Fibroblast of lung (primary cell): Measurements from ENCODE around the gene SPATS2L. TPM values are rescaled to one million over a fixed set of nuclear protein-coding genes. Genes with fewer than 3 reads are reported as not detected.

Experiments
- DNase-seq, 2 donors: peaks; one replicate each; pipeline versions ENCODE4 v3.0.0 to v3.0.0-alpha.2; 2010; ENCODE audit warnings: low read depth in 2 of 2
- H2AFZ ChIP-seq: 2 replicates; pipeline ENCODE4 v1.5.1; 2012; ENCODE audit warnings: low read length, control low read depth, inconsistent platforms
- H3K27ac ChIP-seq: 2 replicates; pipeline ENCODE4 v1.5.1; 2011; ENCODE audit warnings: low read length, control low read depth; ENCODE audit not compliant: insufficient read depth
- H3K27me3 ChIP-seq: 2 replicates; pipeline ENCODE4 v1.5.1; 2011; ENCODE audit warnings: mild to moderate bottlenecking, low read length; ENCODE audit not compliant: control insufficient read depth, insufficient read depth
- H3K36me3 ChIP-seq: 2 replicates; pipeline ENCODE4 v1.5.1; 2011; ENCODE audit warnings: low read length; ENCODE audit not compliant: control insufficient read depth, insufficient read depth
- H3K4me1 ChIP-seq: 2 replicates; pipeline ENCODE4 v1.5.1; 2011; ENCODE audit warnings: low read length; ENCODE audit not compliant: control insufficient read depth, insufficient read depth; ENCODE audit errors: extremely low read depth
- H3K4me2 ChIP-seq: 2 replicates; pipeline ENCODE4 v1.5.1; 2011; ENCODE audit warnings: low read length, control low read depth; ENCODE audit not compliant: insufficient read depth; ENCODE audit errors: extremely low read depth
- H3K4me3 ChIP-seq, 4 experiments: fragments of 200-600 bp in 1 of 4; sonication (generic) in 1 of 4; replicated peaks in 1 of 4; 2 replicates each; pipeline ENCODE4 v1.5.1; 2011 to 2016; ENCODE audit warnings: low read length in 4 of 4, low read depth in 3 of 4, mild to moderate bottlenecking in 3 of 4, control low read depth in 2 of 4, inconsistent platforms in 1 of 4, mixed read lengths in 1 of 4; ENCODE audit not compliant: insufficient read depth in 1 of 4; ENCODE audit errors: control extremely low read depth in 1 of 4
- H3K79me2 ChIP-seq: 2 replicates; pipeline ENCODE4 v1.5.1; 2012; ENCODE audit warnings: mild to moderate bottlenecking, low read length, inconsistent platforms; ENCODE audit not compliant: control insufficient read depth, insufficient read depth
- H3K9ac ChIP-seq: 2 replicates; pipeline ENCODE4 v1.5.1; 2011; ENCODE audit warnings: mild to moderate bottlenecking, low read length, control low read depth; ENCODE audit not compliant: insufficient read depth
- H3K9me3 ChIP-seq: 2 replicates; pipeline ENCODE4 v1.5.1; 2012; ENCODE audit warnings: low read depth, low read length; ENCODE audit not compliant: control insufficient read depth, insufficient read depth
- H4K20me1 ChIP-seq: 2 replicates; pipeline ENCODE4 v1.5.1; 2011; ENCODE audit warnings: low read length; ENCODE audit not compliant: control insufficient read depth, insufficient read depth; ENCODE audit errors: extremely low read depth
- EZH2 ChIP-seq: IDR thresholded peaks from 2 replicates; pipeline ENCODE4 v1.5.1; 2012; ENCODE audit warnings: low read length, control low read depth, mild to moderate bottlenecking; ENCODE audit errors: missing control alignments
- polyA plus RNA-seq, 2 donors: library from polyadenylated mRNA; depleted of rRNA in 1 of 2; stranded (reverse) in 1 of 2; unstranded in 1 of 2; fragments of >200 nt; gene quantifications; 2 replicates each; pipeline ENCODE4 v1.2.1, GENCODE V29; 2011 to 2012; ENCODE audit warnings: missing spikeins in 1 of 2
- total RNA-seq: library from RNA; depleted of rRNA; stranded (reverse); fragments of >200 nt; gene quantifications from 2 replicates; pipeline ENCODE4 v1.2.1, GENCODE V29; 2014
- TF ChIP-seq, protein P1 (sequence below), 2 donors: IDR thresholded peaks in 1 of 2; conservative IDR thresholded peaks in 1 of 2; 1 replicate in 1 of 2; 2 replicates in 1 of 2; pipeline ENCODE4 v1.5.1; 2011 to 2012; ENCODE audit warnings: low read length in 2 of 2, control low read depth in 1 of 2, inconsistent platforms in 1 of 2, low read depth in 1 of 2, mild to moderate bottlenecking in 1 of 2

SPATS2L gene
- total and polyA plus RNA-seq, 2 donors (not counting 1 experiment from before 2014, with no cell fraction given), result 73.8 to 291 TPM

- DNase-seq, result peak; percentile 77 to 88
- H3K4me3 ChIP-seq, result peak overlapping the region; percentile 2 to 38 (median 11)
Measured at GRCh38 chr2:200383380-200384110, 77.1 kb downstream of the SPATS2L start.

GRCh38 chr2:200385063-200385635 is 78.7 kb downstream of the SPATS2L start:
- Histone ChIP-seq H3K4me2 (no peak overlapping the region), H2AFZ (no peak overlapping the region), H4K20me1 (no peaks in the 10 kb centered on the region), H3K4me1 (peaks cover 12% of the 10 kb centered on the region), H3K79me2 (peaks cover 56% of the 10 kb centered on the region), H3K9me3 (no peaks in the 10 kb centered on the region), H3K4me3 (no peak overlapping the region), H3K36me3 (peaks cover 3% of the 10 kb centered on the region), H3K27me3 (no peaks in the 10 kb centered on the region), H3K9ac (no peak overlapping the region), H3K27ac (no peak overlapping the region)
- DNase-seq, result no peak
- TF ChIP-seq, protein P1, sequence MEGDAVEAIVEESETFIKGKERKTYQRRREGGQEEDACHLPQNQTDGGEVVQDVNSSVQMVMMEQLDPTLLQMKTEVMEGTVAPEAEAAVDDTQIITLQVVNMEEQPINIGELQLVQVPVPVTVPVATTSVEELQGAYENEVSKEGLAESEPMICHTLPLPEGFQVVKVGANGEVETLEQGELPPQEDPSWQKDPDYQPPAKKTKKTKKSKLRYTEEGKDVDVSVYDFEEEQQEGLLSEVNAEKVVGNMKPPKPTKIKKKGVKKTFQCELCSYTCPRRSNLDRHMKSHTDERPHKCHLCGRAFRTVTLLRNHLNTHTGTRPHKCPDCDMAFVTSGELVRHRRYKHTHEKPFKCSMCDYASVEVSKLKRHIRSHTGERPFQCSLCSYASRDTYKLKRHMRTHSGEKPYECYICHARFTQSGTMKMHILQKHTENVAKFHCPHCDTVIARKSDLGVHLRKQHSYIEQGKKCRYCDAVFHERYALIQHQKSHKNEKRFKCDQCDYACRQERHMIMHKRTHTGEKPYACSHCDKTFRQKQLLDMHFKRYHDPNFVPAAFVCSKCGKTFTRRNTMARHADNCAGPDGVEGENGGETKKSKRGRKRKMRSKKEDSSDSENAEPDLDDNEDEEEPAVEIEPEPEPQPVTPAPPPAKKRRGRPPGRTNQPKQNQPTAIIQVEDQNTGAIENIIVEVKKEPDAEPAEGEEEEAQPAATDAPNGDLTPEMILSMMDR (conservative IDR thresholded peaks at IDR 0.05 in 1 of 2, IDR thresholded peaks at IDR 0.05 in 1 of 2; ENCODE audit: low read depth in 1 of 2, low read length in 2 of 2), result no peak
- TF ChIP-seq EZH2, result no peak

More at GRCh38 chr2:200383380-200384110, 77.1 kb downstream of the SPATS2L start:
- peak overlapping the region; percentile 61 for H3K4me2 ChIP-seq
- H2AFZ ChIP-seq, result no peak overlapping the region
- peaks cover 66% of the 10 kb centered on the region for H3K79me2 ChIP-seq
- TF ChIP-seq, protein P1 (conservative IDR thresholded peaks at IDR 0.05 in 1 of 2, IDR thresholded peaks at IDR 0.05 in 1 of 2; ENCODE audit: low read depth in 1 of 2, low read length in 2 of 2), result no peak
- no peak for TF ChIP-seq EZH2
- no peak overlapping the region for H3K9ac ChIP-seq
- no peaks in the 10 kb centered on the region for H3K27me3 ChIP-seq
- peaks cover 22% of the 10 kb centered on the region for H3K4me1 ChIP-seq
- no peaks in the 10 kb centered on the region for H4K20me1 ChIP-seq
- peak overlapping the region; percentile 66 for H3K27ac ChIP-seq
- H3K9me3 ChIP-seq, result no peaks in the 10 kb centered on the region
- H3K36me3 ChIP-seq, result no peaks in the 10 kb centered on the region

DNA sequence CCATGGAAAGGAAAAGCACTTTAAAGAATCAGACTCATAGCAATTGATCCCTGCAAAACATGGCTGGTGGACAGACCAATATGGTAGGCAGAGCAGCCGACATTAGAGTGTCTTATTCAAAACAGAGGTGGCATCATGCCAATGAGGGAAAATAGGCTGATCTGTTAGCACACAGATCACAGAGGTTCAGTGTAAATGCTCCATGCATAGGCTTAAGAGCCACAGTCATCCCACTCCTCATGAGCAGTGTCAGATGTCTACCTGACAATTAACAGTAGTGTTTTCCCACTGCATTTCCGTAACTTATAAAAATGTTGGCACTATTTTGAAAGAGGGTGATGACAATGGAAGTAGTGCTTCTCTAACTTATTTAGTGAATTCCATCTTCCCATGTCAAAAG is 86.7 kb downstream of the SPATS2L start:
- TF ChIP-seq, protein P1 (conservative IDR thresholded peaks at IDR 0.05 in 1 of 2, IDR thresholded peaks at IDR 0.05 in 1 of 2; ENCODE audit: low read depth in 1 of 2, low read length in 2 of 2), result no peak
- TF ChIP-seq EZH2, result no peak
- Histone ChIP-seq H3K9ac (no peak overlapping the region), H3K4me3 (no peak overlapping the region), H3K9me3 (no peaks in the 10 kb centered on the region), H3K27ac (no peak overlapping the region), H3K79me2 (peaks cover 15% of the 10 kb centered on the region), H3K4me2 (no peak overlapping the region), H3K27me3 (no peaks in the 10 kb centered on the region), H4K20me1 (no peaks in the 10 kb centered on the region), H3K36me3 (peaks cover 6% of the 10 kb centered on the region), H2AFZ (no peak overlapping the region), H3K4me1 (no peaks in the 10 kb centered on the region)
- no peak for DNase-seq
